Measurements from ENCODE around the gene LIN28A. TPM values are rescaled to one million over a fixed set of nuclear protein-coding genes. Genes with fewer than 3 reads are reported as not detected.

The LIN28A gene
- total RNA-seq, 1 donor from 2014 or later = not detected

GRCh38 chr1:26438041-26438440, 27.4 kb downstream of the LIN28A start:
- ATAC-seq = no peak

- ATAC-seq = no peak
Measured at GRCh38 chr1:26440259-26440658, 29.6 kb downstream of the LIN28A start.

- ATAC-seq = no peak
Measured at GRCh38 chr1:26449868-26450267, 39.3 kb downstream of the LIN28A start.

GRCh38 chr1:26450908-26451307, 40.3 kb downstream of the LIN28A start:
- peak; percentile 25 for ATAC-seq

- ATAC-seq = no peak
Measured at GRCh38 chr1:26452459-26453183, 42.0 kb downstream of the LIN28A start.

- ATAC-seq = no peak
Measured at GRCh38 chr1:26459148-26459547, 48.5 kb downstream of the LIN28A start.

GRCh38 chr1:26459573-26460031, 49.0 kb downstream of the LIN28A start:
- no peak for ATAC-seq

- peak; percentile 54 for ATAC-seq
Measured at GRCh38 chr1:26468911-26469310, 58.3 kb downstream of the LIN28A start.

- ATAC-seq = no peak
Measured at GRCh38 chr1:26469558-26469957, 58.9 kb downstream of the LIN28A start.

- ATAC-seq = peak; percentile 2
Measured at GRCh38 chr1:26470878-26471497, 60.4 kb downstream of the LIN28A start.

- peak; percentile 24 for ATAC-seq
Measured at GRCh38 chr1:26471498-26472319, 61.1 kb downstream of the LIN28A start.

GRCh38 chr1:26472320-26472900, 61.8 kb downstream of the LIN28A start, which contains the start of gene HMGN2:
Gene HMGN2, plus strand, starts transcription at chr1:26472440. Its CDS starts 173 bp downstream, at chr1:26472613.
- ATAC-seq = peak; percentile 68

- peak; percentile 87 for ATAC-seq
Measured at GRCh38 chr1:26472901-26473845, 62.6 kb downstream of the LIN28A start.

GRCh38 chr1:26474818-26475217, 64.2 kb downstream of the LIN28A start:
- ATAC-seq = no peak

- ATAC-seq = no peak
Measured at GRCh38 chr1:26475989-26476388, 65.4 kb downstream of the LIN28A start.

GRCh38 chr1:26476958-26477357, 66.3 kb downstream of the LIN28A start:
- no peak for ATAC-seq

GRCh38 chr1:26477446-26478152, 67.0 kb downstream of the LIN28A start:
- no peak for ATAC-seq

- ATAC-seq = no peak
Measured at GRCh38 chr1:26478159-26478558, 67.5 kb downstream of the LIN28A start.

- no peak for ATAC-seq
Measured at GRCh38 chr1:26478988-26479387, 68.4 kb downstream of the LIN28A start.
